IPS DF 4.7 (cell line): ENCODE results near the gene APOH.

Experiments used
- DNase-seq: peaks from one replicate; pipeline ENCODE4 v3.0.0-alpha.2; 2013; ENCODE audit warnings: low spot score; ENCODE audit errors: extremely low read depth

Gene APOH

DNA sequence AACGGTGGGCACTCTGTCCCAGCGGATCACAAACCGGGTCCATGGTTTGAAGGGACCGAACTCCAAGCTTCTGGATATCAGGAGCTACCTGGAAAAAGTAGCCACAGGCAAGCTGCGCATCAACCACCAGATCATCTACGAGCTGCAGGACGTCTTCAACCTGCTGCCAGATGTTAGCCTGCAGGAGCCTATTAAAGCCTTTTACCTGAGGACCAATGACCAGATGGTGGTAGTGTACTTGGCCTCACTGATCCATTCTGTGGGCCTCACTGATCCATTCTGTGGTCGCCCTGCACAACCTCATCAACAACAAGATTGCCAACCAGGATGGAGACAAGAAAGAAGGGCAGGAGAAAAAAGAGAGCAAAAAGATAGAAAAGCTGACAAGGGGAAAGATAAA, 31.0 kb downstream of the APOH start:
- DNase-seq = no peak

DNA sequence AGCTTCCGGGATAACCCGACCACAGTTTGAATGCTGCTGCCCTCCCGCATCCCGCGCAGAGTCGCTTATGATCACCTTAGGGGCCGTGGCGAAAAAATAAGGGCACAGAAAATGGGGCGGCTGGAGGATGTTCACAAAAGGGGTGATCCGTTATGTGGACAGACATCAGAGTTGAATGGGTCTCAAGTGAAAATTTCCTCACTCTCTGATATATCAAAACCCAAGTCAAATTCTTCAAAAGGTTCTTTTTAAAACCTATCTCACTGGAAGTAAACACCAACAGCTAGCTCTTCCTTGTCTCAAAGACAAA, 36.9 kb downstream of the APOH start:
- DNase-seq = no peak

DNA sequence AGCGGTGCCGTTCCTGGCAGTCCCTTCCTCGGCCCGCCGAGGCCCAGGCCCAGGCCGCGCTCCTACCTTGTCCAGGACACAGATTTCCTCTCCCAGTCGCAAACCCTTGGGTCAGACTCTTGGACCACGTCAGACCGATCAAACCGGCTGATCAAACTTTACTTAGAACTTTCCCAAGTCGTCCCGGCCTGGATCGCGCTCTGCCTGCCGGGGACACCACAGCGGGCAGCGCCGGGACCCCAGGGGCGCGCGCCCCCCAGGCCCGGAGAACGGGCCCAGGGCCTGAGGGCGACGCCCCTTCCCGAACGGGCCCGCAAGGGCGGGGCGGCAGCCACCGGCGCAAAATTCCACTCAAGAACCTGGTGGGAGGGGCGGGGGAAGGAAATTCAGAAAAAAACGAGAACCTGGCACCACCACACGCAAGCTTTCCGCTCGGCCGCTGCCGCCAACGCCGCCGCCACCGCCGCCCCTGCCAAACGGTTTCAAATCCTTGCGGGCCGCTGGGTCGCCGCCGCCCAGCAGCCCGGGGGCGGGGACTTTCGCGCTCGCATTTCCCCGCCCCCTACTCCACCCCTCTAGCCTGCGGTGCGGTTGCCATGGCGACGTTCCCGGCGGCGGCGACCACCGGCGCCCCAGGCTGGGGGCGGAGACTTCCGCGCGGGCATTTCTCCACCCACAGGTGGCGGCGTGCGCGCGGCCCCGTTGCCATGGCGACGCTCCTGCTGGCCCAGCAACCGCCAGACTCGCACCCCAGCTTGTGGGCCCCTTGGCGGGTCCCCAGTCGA, 37.4 kb downstream of the APOH start, which contains the start of gene CEP112:
Gene CEP112, minus strand, starts transcription at position 541 of the 785 bp plus-strand sequence.
- peak; percentile 64 for DNase-seq

GRCh38 chr17:66190738-66191592, 38.2 kb downstream of the APOH start:
- no peak for DNase-seq

- DNase-seq = no peak
Observed at GRCh38 chr17:66187718-66188117, 41.5 kb downstream of the APOH start.

DNA sequence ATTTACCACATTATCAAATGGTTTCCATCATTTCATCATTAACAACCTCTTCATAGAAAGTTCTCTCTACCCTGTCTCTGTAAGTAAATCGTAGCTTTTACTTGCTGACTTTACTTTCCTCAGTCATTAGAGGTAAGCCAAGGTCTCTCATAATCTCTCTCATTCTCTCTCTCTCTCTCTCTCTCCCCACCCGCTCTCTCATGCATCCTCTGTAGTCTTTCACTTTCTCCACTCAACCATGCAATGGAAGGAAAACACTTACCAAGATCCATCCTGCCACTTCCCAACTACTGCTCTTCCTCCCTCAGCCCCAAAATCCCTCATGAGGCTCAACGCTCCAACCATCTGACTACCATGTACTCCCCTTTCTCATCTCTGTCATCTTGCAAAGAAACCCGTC, 43.4 kb downstream of the APOH start:
- DNase-seq = no peak

DNA sequence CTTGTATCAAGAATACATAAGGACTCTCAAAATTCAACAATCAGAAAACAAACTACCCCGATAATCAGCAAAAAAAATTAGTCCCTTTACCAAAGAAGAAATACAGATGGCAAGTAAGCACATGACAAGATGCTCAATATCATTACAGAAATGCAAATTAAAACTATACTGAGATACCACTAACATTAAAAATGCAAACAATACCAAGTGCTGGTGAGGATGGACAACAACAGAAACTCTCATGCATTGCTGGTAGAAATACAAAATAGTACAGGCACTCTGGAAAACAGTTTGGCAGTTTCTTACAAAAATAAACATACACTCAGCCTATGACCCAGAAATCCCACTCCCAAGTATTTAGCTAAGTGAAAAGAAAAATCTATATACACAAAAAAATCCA, 44.8 kb downstream of the APOH start:
- no peak for DNase-seq

DNA sequence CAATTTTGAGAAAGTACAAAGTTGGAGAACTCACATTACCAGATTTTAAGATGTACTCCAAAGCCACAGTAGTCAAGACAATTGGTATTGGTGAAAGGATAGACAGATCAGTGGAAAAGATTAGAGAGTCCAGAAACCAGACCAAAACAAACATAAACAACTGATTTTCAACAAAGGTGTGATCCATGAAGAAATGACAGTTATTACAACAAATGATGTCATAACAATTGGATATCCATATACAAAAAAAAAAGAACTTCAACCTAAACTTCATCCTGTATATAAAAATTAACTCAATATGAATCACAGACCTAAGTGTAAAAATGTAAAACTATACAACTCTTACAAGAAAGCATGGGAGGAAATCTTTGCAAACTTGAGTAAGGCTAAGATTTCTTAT, 45.7 kb downstream of the APOH start:
- DNase-seq = no peak

DNA sequence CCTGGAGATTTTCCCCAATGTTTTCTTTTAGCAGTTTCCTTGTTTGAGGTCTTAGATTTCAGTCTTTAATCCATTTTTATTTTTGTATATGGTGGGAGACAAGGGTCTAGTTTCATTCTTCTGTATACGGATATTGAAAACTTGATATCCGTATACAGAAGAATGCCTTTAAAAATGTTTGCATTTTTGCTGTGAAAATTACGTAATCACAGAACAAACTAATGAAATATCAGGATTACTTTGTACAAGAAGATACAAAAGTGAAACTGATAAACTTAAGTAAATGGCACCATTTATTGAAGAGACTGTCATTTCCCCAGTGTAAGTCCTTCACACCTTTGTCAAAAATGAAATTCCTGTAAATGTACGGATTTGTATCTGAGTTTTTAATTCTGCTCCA, 50.6 kb downstream of the APOH start:
- no peak for DNase-seq

DNA sequence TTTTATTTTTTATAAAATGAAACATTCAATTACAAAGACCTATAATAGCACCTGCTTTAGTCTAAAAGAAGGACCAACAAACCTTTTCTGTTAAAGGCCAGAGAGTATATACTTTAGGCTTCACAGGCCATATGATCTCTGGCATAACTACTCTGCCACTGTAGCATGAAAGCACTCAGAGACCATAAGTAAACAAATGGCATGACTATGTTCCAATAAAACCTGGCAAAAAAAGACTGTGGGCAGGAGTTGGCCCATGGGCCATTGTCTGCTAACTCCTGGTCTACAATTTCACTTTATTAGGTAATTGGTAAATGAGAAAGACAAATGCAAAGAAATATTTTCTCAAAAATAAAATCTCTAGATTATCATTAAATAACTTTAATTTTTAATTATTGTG, 52.2 kb downstream of the APOH start:
- no peak for DNase-seq

GRCh38 chr17:66175892-66176291, 53.3 kb downstream of the APOH start:
- no peak for DNase-seq

DNA sequence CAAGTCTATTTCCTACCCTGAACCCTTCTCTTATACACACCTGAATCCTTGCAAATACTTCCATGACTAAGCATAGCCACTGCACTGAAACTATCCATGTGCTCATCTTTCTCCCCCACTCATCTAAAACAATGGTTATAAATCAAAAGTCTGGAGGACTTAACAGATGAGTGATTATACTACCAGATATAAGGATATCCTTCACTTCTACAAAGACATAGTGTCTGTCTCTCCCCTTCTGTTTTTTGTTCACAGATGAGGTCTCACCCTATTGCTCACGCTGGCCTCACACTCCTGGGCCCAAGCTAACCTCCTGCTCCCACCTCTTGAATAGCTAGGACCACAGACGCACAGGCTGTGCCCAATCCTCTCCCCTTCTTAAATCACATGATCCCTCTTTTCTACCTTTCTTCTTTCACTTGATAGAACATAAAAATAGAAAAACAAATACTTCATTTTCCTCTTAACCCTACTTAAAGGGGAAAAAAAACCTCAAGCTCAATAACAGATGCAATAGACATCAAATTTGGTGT, 56.5 kb downstream of the APOH start:
- DNase-seq = no peak

- DNase-seq = no peak
Observed at GRCh38 chr17:66172144-66172543, 57.1 kb downstream of the APOH start.

DNA sequence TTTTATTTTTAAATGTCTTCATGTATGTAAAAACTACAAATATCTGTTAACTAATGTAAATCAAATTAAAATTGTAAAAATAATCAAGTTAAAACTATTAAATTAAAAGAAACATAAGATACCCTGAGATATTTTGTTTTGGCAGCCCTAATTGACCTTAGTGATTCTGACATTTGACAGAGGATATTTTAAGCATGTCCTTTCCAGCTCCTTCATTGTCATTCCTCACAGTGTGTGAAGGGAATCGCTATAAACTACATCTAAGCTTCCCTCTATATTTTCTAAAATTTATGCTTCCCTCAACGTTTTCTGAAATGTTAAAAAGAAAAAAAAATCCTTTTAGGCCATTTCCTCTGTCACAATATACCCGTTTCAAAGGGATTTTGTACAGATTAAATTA, 57.5 kb downstream of the APOH start:
- no peak for DNase-seq

GRCh38 chr17:66171172-66171571, 58.0 kb downstream of the APOH start:
- DNase-seq = no peak

DNA sequence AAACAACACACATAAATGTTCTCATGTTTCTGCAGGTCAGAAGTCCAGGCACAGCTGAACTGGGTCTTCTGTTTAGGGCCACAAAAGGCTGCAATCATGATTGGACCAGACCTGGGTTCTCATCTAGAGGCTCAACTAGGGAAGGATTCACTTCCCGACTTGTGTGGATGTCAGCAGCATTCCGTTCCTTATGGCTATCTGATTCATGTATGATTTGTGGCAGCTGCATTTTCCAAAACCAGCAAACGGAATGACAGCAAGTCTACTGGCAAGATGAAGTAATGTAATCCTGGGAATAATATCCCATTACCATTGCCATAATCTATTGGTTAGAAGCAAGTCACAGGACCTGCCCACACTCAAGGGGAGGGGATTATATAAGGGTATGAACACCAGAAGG, 59.4 kb downstream of the APOH start:
- DNase-seq = no peak

DNA sequence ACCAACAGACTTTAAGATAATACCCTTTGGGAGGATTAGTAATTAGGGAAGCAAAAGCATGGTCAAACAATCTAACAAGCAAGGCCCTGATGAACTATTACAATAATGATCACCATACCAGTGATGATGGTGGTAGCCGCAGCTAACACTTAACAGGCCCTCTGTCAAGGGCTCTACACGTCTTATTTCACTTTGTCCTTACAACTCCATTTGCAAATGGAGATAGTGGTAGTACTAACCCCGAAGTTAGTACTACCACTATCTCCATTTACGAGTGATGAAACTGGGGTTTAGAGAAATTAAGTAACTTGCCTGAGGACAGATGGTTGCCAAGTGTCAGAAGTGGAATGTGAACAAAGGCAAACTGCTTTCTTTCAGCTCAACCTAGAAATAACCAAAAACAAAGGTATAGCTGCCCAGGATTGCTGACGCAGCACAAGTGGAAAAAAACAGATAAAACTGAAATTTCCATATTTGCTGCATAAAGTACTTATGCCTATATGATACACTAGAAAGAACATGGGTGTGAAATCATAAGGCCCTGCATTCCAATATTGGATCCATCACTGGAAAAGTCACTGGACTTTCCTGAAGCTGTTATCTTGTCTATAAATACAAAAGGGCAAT, 61.9 kb downstream of the APOH start:
- no peak for DNase-seq

- DNase-seq = peak; percentile 2
Observed at GRCh38 chr17:66165537-66166123, 63.6 kb downstream of the APOH start.
